CD4-positive, alpha-beta memory T cell (primary cell): Measurements from ENCODE around the gene REPS1. TPM values are rescaled to one million over a fixed set of nuclear protein-coding genes. Genes with fewer than 3 reads are reported as not detected.
A peak's percentile ranks its signal among the peaks of the same experiment; 100 is the strongest.

Experiments used
- CTCF ChIA-PET: fragments of 350-600 bp; sonication (Branson Sonifier 250); formaldehyde crosslinking; loops from one replicate; lab custom pipeline; 2021; ENCODE audit warnings: inconsistent platforms; ENCODE audit not compliant: partially characterized antibody; lab: Charles Lee
- POLR2A ChIA-PET: fragments of 350-600 bp; sonication (Branson Sonifier 250); formaldehyde crosslinking; loops from one replicate; lab custom pipeline; 2021; ENCODE audit not compliant: partially characterized antibody; lab: Charles Lee
- DNase-seq, 5 donors: peaks; one replicate each; pipeline versions ENCODE4 v3.0.0 to v3.0.0-alpha.2; 2020 to 2022; ENCODE audit warnings: mixed read lengths in 1 of 5
- H3K27ac ChIP-seq: one replicate; pipeline ENCODE4 v1.7.0; 2013; ENCODE audit warnings: low read depth, low read length
- H3K27me3 ChIP-seq: 2 replicates; pipeline ENCODE4 v1.7.0; 2013; ENCODE audit warnings: mild to moderate bottlenecking, low read length, moderate library complexity; ENCODE audit not compliant: insufficient read depth
- H3K36me3 ChIP-seq: 2 replicates; pipeline ENCODE4 v1.7.0; 2013; ENCODE audit warnings: mild to moderate bottlenecking, low read length, moderate library complexity; ENCODE audit not compliant: insufficient read depth
- H3K4me1 ChIP-seq: 2 replicates; pipeline ENCODE4 v1.7.0; 2013; ENCODE audit warnings: mild to moderate bottlenecking, low read length, moderate library complexity; ENCODE audit not compliant: insufficient read depth
- H3K4me3 ChIP-seq, 2 donors: one replicate each; pipeline ENCODE4 v1.7.0; 2013; ENCODE audit warnings: low read length in 2 of 2, mild to moderate bottlenecking in 1 of 2
- H3K9me3 ChIP-seq, 2 donors: one replicate each; pipeline ENCODE4 v1.7.0; 2013; ENCODE audit warnings: low read length in 2 of 2, control low read depth in 1 of 2; ENCODE audit not compliant: control insufficient read depth in 1 of 2
- H3K27ac Mint-ChIP-seq, 7 donors: one replicate each; pipeline ENCODE4 v1.8.0; 2020 to 2021; ENCODE audit warnings: mixed read lengths in 7 of 7, mild to moderate bottlenecking in 6 of 7, inconsistent platforms in 3 of 7, moderate library complexity in 3 of 7
- H3K27me3 Mint-ChIP-seq, 2 donors: one replicate each; pipeline ENCODE4 v1.8.0; 2020 to 2021; ENCODE audit warnings: mixed read lengths in 2 of 2
- H3K36me3 Mint-ChIP-seq, 2 donors: one replicate each; pipeline ENCODE4 v1.8.0; 2020 to 2021; ENCODE audit warnings: mixed read lengths in 2 of 2, inconsistent platforms in 1 of 2, mild to moderate bottlenecking in 1 of 2
- H3K4me1 Mint-ChIP-seq, 4 donors: one replicate each; pipeline ENCODE4 v1.8.0; 2020 to 2021; ENCODE audit warnings: mixed read lengths in 4 of 4, mild to moderate bottlenecking in 1 of 4
- H3K4me3 Mint-ChIP-seq, 8 donors: one replicate each; pipeline ENCODE4 v1.8.0; 2020 to 2021; ENCODE audit warnings: mixed read lengths in 8 of 8, mild to moderate bottlenecking in 7 of 8, moderate library complexity in 6 of 8, inconsistent platforms in 3 of 8
- H3K9me3 Mint-ChIP-seq, 8 donors: one replicate each; pipeline ENCODE4 v1.8.0; 2020 to 2021; ENCODE audit warnings: mixed read lengths in 8 of 8, mild to moderate bottlenecking in 5 of 8, inconsistent platforms in 3 of 8, moderate library complexity in 1 of 8
- intact Hi-C: fragments of 100-400 bp; cut with micrococcal nuclease; formaldehyde crosslinking; loops from one replicate; pipeline ENCODE4 v1.15.1; 2023
- polyA plus RNA-seq, 2 donors: library from polyadenylated mRNA; unstranded; fragments of 300-500 nt; fragmentation: Illumina TruSeq; gene quantifications; one replicate each; pipeline ENCODE4 v1.2.3, GENCODE V29; 2021
- total RNA-seq, 2 experiments: library from RNA; stranded (reverse); gene quantifications; one replicate each; pipeline ENCODE4 v1.2.3, GENCODE V29; 2021

Gene REPS1
- total and polyA plus RNA-seq, 4 experiments from 2014 or later = 22.3 to 69.3 (median 52.9) TPM

- Histone ChIP-seq H3K36me3 (no peaks in the 10 kb centered on the region), H3K27ac (no peak overlapping the region), H3K9me3 (no peaks in the 10 kb centered on the region), H3K4me1 (peaks cover 17% of the 10 kb centered on the region), H3K27me3 (no peaks in the 10 kb centered on the region), H3K4me3 (no peak overlapping the region)
- Mint-ChIP-seq H3K27me3 (no peaks in the 10 kb centered on the region), H3K27ac (no peak overlapping the region), H3K4me1 (peaks cover 10 to 13% (median 11%) of the 10 kb centered on the region in 4 donors), H3K4me3 (no peak overlapping the region), H3K36me3 (peaks cover 0 to 5% of the 10 kb centered on the region in 2 donors), H3K9me3 (no peaks in the 10 kb centered on the region)
- ChIA-PET CTCF (interaction anchor here (5.0 kb wide), 1 partner anchor 24 kb away, joined by 19 read pairs; no protein-coding TSS in a partner anchor), POLR2A (interaction anchor here (0.7 kb wide), 1 partner anchor 39 kb away, joined by 3 read pairs; no protein-coding TSS in a partner anchor)
- no peak for DNase-seq
- intact Hi-C loops = no loop called here
Observed at GRCh38 chr6:138991206-138991605, 3.2 kb upstream of the REPS1 start.

- peak overlapping the region in 7 of 8 donors; percentile 39 to 95 (median 86) for H3K4me3 Mint-ChIP-seq
- H3K36me3 ChIP-seq = no peaks in the 10 kb centered on the region
- H3K9me3 Mint-ChIP-seq = no peaks in the 10 kb centered on the region
- no peak overlapping the region for H3K4me3 ChIP-seq
- intact Hi-C loops = loop anchor here (2.0 to 10.0 kb wide), 6 partner anchors 43 to 872 kb away; partner anchors contain the start of gene CITED2
- ChIA-PET CTCF (interaction anchor here (0.6 to 5.0 kb wide), 36 partner anchors 10 to 386 kb away, joined by 3 to 19 read pairs (median 3); partner anchors contain the start of gene CITED2), POLR2A (interaction anchor here (0.7 to 4.9 kb wide), 9 partner anchors 38 to 385 kb away, joined by 3 to 27 read pairs (median 4); partner anchors contain the start of genes ABRACL, CCDC28A and CITED2)
- H3K36me3 Mint-ChIP-seq = peaks cover 0 to 5% of the 10 kb centered on the region in 2 donors
- no peak for DNase-seq
- H3K27me3 Mint-ChIP-seq = no peaks in the 10 kb centered on the region
- peak overlapping the region; percentile 74 for H3K27ac ChIP-seq
- peaks cover 36% of the 10 kb centered on the region for H3K4me1 ChIP-seq
- no peaks in the 10 kb centered on the region for H3K27me3 ChIP-seq
- H3K4me1 Mint-ChIP-seq = peaks cover 10 to 18% (median 13%) of the 10 kb centered on the region in 4 donors
- peak overlapping the region in 3 of 7 donors; percentile 90 to 95 (median 90) for H3K27ac Mint-ChIP-seq
- no peaks in the 10 kb centered on the region for H3K9me3 ChIP-seq
Observed at GRCh38 chr6:138989098-138989983, 1.3 kb upstream of the REPS1 start.

- CTCF ChIA-PET = interaction anchor here (0.7 to 5.0 kb wide), 29 partner anchors 8 to 385 kb away, joined by 3 to 19 read pairs (median 4); partner anchors contain the start of gene CITED2
- POLR2A ChIA-PET = interaction anchor here (0.8 to 4.9 kb wide), 8 partner anchors 39 to 386 kb away, joined by 3 to 27 read pairs (median 7); partner anchors contain the start of genes ABRACL, CCDC28A and CITED2
- Mint-ChIP-seq H3K36me3 (peaks cover 0 to 5% of the 10 kb centered on the region in 2 donors), H3K4me1 (peaks cover 10 to 18% (median 13%) of the 10 kb centered on the region in 4 donors), H3K9me3 (no peaks in the 10 kb centered on the region), H3K27me3 (no peaks in the 10 kb centered on the region), H3K27ac (peak overlapping the region in 6 of 7 donors; percentile 90 to 96 (median 95)), H3K4me3 (peak overlapping the region; percentile 86 to 95 (median 91))
- Histone ChIP-seq H3K4me1 (peaks cover 45% of the 10 kb centered on the region), H3K27ac (peak overlapping the region; percentile 74), H3K36me3 (no peaks in the 10 kb centered on the region), H3K4me3 (peak overlapping the region; percentile 38 to 89), H3K9me3 (no peaks in the 10 kb centered on the region), H3K27me3 (no peaks in the 10 kb centered on the region)
- intact Hi-C loops = loop anchor here (1.0 to 10.0 kb wide), 9 partner anchors 40 to 871 kb away; partner anchors contain the start of genes ABRACL, CCDC28A and CITED2
- no peak for DNase-seq
Observed at GRCh38 chr6:138988469-138988834, 399 bp upstream of the REPS1 start.

GRCh38 chr6:138987080-138987642 lies 892 bp downstream of the REPS1 start:
- Histone ChIP-seq H3K36me3 (no peaks in the 10 kb centered on the region), H3K27me3 (no peaks in the 10 kb centered on the region), H3K9me3 (no peaks in the 10 kb centered on the region), H3K27ac (peak overlapping the region; percentile 74), H3K4me1 (peaks cover 54% of the 10 kb centered on the region), H3K4me3 (peak overlapping the region; percentile 66 to 89)
- peaks cover 0 to 5% of the 10 kb centered on the region in 2 donors for H3K36me3 Mint-ChIP-seq
- H3K4me3 Mint-ChIP-seq = peak overlapping the region in 7 of 8 donors; percentile 80 to 92 (median 88)
- CTCF ChIA-PET = interaction anchor here (0.6 to 5.0 kb wide), 21 partner anchors 9 to 871 kb away, joined by 3 to 19 read pairs (median 4); partner anchors contain the start of genes CITED2 and TXLNB
- intact Hi-C loops = loop anchor here (2.0 to 10.0 kb wide), 4 partner anchors 148 to 870 kb away; partner anchors contain the start of gene HECA
- H3K27me3 Mint-ChIP-seq = no peaks in the 10 kb centered on the region
- POLR2A ChIA-PET = interaction anchor here (0.5 to 4.9 kb wide), 18 partner anchors 17 to 388 kb away, joined by 3 to 27 read pairs (median 6); partner anchors contain the start of genes ABRACL, CITED2 and TXLNB
- H3K9me3 Mint-ChIP-seq = no peaks in the 10 kb centered on the region
- H3K27ac Mint-ChIP-seq = peak overlapping the region in 6 of 7 donors; percentile 43 to 93 (median 83)
- H3K4me1 Mint-ChIP-seq = peaks cover 10 to 18% (median 13%) of the 10 kb centered on the region in 4 donors
- DNase-seq = peak in 2 of 5 donors; percentile 6 to 42

- intact Hi-C loops = loop anchor here (2.0 to 10.0 kb wide), 4 partner anchors 148 to 869 kb away; partner anchors contain the start of gene HECA
- no peaks in the 10 kb centered on the region for H3K36me3 ChIP-seq
- H3K27me3 ChIP-seq = no peaks in the 10 kb centered on the region
- H3K9me3 ChIP-seq = no peaks in the 10 kb centered on the region
- H3K27ac ChIP-seq = peak overlapping the region; percentile 74
- no peaks in the 10 kb centered on the region for H3K9me3 Mint-ChIP-seq
- H3K4me1 Mint-ChIP-seq = peaks cover 14 to 21% (median 17%) of the 10 kb centered on the region in 4 donors
- ChIA-PET CTCF (interaction anchor here (0.7 to 5.0 kb wide), 20 partner anchors 8 to 387 kb away, joined by 3 to 19 read pairs (median 4); partner anchors contain the start of genes CITED2 and TXLNB), POLR2A (interaction anchor here (1.1 to 4.9 kb wide), 13 partner anchors 32 to 388 kb away, joined by 3 to 27 read pairs (median 7); partner anchors contain the start of genes ABRACL, CITED2 and TXLNB)
- peak overlapping the region; percentile 66 to 89 for H3K4me3 ChIP-seq
- peaks cover 0 to 5% of the 10 kb centered on the region in 2 donors for H3K36me3 Mint-ChIP-seq
- peak overlapping the region in 6 of 7 donors; percentile 0 to 93 (median 61) for H3K27ac Mint-ChIP-seq
- peak overlapping the region in 4 of 8 donors; percentile 80 to 92 (median 86) for H3K4me3 Mint-ChIP-seq
- H3K4me1 ChIP-seq = peaks cover 60% of the 10 kb centered on the region
- DNase-seq = peak in 2 of 5 donors; percentile 5 to 7
- H3K27me3 Mint-ChIP-seq = no peaks in the 10 kb centered on the region
Observed at GRCh38 chr6:138986578-138986977, 1.5 kb downstream of the REPS1 start.

GRCh38 chr6:138981416-138981815 lies 6.6 kb downstream of the REPS1 start:
- Mint-ChIP-seq H3K4me3 (peak overlapping the region in 2 of 8 donors; percentile 5 to 42), H3K9me3 (no peaks in the 10 kb centered on the region), H3K27ac (no peak overlapping the region), H3K27me3 (no peaks in the 10 kb centered on the region), H3K4me1 (peaks cover 38 to 46% (median 43%) of the 10 kb centered on the region in 4 donors), H3K36me3 (no peaks in the 10 kb centered on the region)
- DNase-seq = no peak
- CTCF ChIA-PET = no interaction called here
- POLR2A ChIA-PET = interaction anchor here (1.2 kb wide), 1 partner anchor 311 kb away, joined by 3 read pairs; the partner anchor contains the start of gene TXLNB
- no peaks in the 10 kb centered on the region for H3K27me3 ChIP-seq
- intact Hi-C loops = loop anchor here (10.0 kb wide), 1 partner anchor 553 kb away; no protein-coding TSS in a partner anchor
- H3K36me3 ChIP-seq = no peaks in the 10 kb centered on the region
- H3K27ac ChIP-seq = no peak overlapping the region
- H3K4me3 ChIP-seq = no peak overlapping the region
- peaks cover 82% of the 10 kb centered on the region for H3K4me1 ChIP-seq
- H3K9me3 ChIP-seq = no peaks in the 10 kb centered on the region
